SK-N-SH treated with all-trans-retinoic acid at 6 μM for 48 hours (cell line): Measurements from ENCODE around the gene IP6K2.

Source experiments
- ATAC-seq: fragments of 200-7000 bp; cut with Tn5 transposase; 3 replicates; pipeline ENCODE4 v1.9.1; 2020; ENCODE audit warnings: mild to moderate bottlenecking, moderate library complexity
- ARNTL ChIP-seq: fragments of 450-650 bp; formaldehyde crosslinking; IDR thresholded peaks from 2 replicates; pipeline ENCODE4 v1.5.0; 2020; ENCODE audit warnings: low read depth, mild to moderate bottlenecking, moderate library complexity, borderline replicate concordance
- BACH2 ChIP-seq: fragments of 250-450 bp; sonication (Bioruptor Pico); IDR thresholded peaks from 2 replicates; pipeline ENCODE4 v1.9.0; 2021; ENCODE audit warnings: mild to moderate bottlenecking, borderline replicate concordance
- CSDC2 ChIP-seq: fragments of 250-450 bp; sonication (Bioruptor Pico); IDR thresholded peaks from 2 replicates; pipeline ENCODE4 v1.5.0; 2020; ENCODE audit warnings: mild to moderate bottlenecking, moderate library complexity
- GLIS3 ChIP-seq: fragments of 250-450 bp; sonication (Bioruptor Pico); IDR thresholded peaks from 2 replicates; pipeline ENCODE4 v1.5.0; 2020; ENCODE audit warnings: mild to moderate bottlenecking, moderate library complexity
- ISL1 ChIP-seq: fragments of 250-450 bp; sonication (Bioruptor Pico); IDR thresholded peaks from 2 replicates; pipeline ENCODE4 v2.1.2; 2022; ENCODE audit warnings: mild to moderate bottlenecking, moderate library complexity
- PPARA ChIP-seq: fragments of 250-450 bp; sonication (Bioruptor Pico); IDR thresholded peaks from 2 replicates; pipeline ENCODE4 v1.5.0; 2020; ENCODE audit warnings: mild to moderate bottlenecking, borderline replicate concordance
- RARB ChIP-seq: fragments of 250-450 bp; sonication (Bioruptor Pico); IDR thresholded peaks from 2 replicates; pipeline ENCODE4 v1.8.0; 2021; ENCODE audit warnings: mild to moderate bottlenecking, moderate library complexity
- SNAI2 ChIP-seq: fragments of 250-450 bp; sonication (Bioruptor Pico); IDR thresholded peaks from 2 replicates; pipeline ENCODE4 v1.5.0; 2020; ENCODE audit warnings: mild to moderate bottlenecking, moderate library complexity
- TCF4 ChIP-seq: fragments of 250-450 bp; sonication (Bioruptor Pico); IDR thresholded peaks from 2 replicates; pipeline ENCODE4 v1.8.0; 2021; ENCODE audit warnings: mild to moderate bottlenecking, moderate library complexity, borderline replicate concordance
- TOX ChIP-seq: fragments of 250-450 bp; sonication (Bioruptor Pico); IDR thresholded peaks from 2 replicates; pipeline ENCODE4 v1.8.0; 2021; ENCODE audit warnings: mild to moderate bottlenecking, moderate library complexity, borderline replicate concordance
- ZFP3 ChIP-seq: fragments of 250-450 bp; sonication (Bioruptor Pico); IDR thresholded peaks from 2 replicates; pipeline ENCODE4 v1.5.0; 2020; ENCODE audit warnings: mild to moderate bottlenecking, moderate library complexity
- ZFP30 ChIP-seq: fragments of 450-650 bp; formaldehyde crosslinking; IDR thresholded peaks from 2 replicates; pipeline ENCODE4 v1.5.0; 2022; ENCODE audit warnings: mild to moderate bottlenecking, moderate library complexity
- ZNF565 ChIP-seq: fragments of 450-650 bp; formaldehyde crosslinking; conservative IDR thresholded peaks from 2 replicates; pipeline ENCODE4 v1.5.0; 2020; ENCODE audit warnings: low read depth, mild to moderate bottlenecking, moderate library complexity
- ZNF70 ChIP-seq: fragments of 450-650 bp; formaldehyde crosslinking; IDR thresholded peaks from 2 replicates; pipeline ENCODE4 v1.5.0; 2020; ENCODE audit warnings: mild to moderate bottlenecking, moderate library complexity
- ZNF8 ChIP-seq: fragments of 450-650 bp; formaldehyde crosslinking; IDR thresholded peaks from 2 replicates; pipeline ENCODE4 v1.5.0; 2020; ENCODE audit warnings: mild to moderate bottlenecking, moderate library complexity
- TF ChIP-seq, protein P1 (sequence below): fragments of 250-450 bp; sonication (Bioruptor Pico); IDR thresholded peaks from 2 replicates; pipeline ENCODE4 v1.5.1; 2020; ENCODE audit warnings: low read depth, mild to moderate bottlenecking, moderate library complexity
- TF ChIP-seq, protein P2 (sequence below): fragments of 250-450 bp; sonication (Bioruptor Pico); IDR thresholded peaks from 2 replicates; pipeline ENCODE4 v1.8.0; 2021; ENCODE audit warnings: low read depth, mild to moderate bottlenecking, moderate library complexity, borderline replicate concordance
- TF ChIP-seq, protein P3 (sequence below): fragments of 250-450 bp; sonication (Bioruptor Pico); IDR thresholded peaks from 2 replicates; pipeline ENCODE4 v1.5.0; 2020; ENCODE audit warnings: mild to moderate bottlenecking, moderate library complexity

The IP6K2 gene

DNA sequence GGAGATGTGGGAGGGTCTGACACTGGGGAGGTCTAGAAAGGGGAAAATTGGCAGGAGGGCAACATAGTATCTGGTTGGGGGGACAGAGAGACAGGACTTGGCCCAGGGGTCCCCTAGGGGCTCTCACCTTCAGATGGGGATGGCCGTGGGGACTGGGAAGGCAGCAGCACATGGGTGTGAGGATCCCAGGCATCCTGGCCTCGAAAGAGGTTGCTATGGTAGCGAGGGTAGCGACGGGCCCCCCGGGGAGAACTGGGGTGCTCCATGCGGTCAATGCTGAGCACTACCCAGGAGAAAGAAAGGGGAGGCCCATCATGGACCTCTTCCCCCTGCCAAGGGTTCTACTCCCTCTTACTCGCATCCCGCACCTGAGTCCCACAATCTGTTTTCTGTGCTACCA, 69.3 kb downstream of the IP6K2 start (continued):
- TF ChIP-seq, protein P1, sequence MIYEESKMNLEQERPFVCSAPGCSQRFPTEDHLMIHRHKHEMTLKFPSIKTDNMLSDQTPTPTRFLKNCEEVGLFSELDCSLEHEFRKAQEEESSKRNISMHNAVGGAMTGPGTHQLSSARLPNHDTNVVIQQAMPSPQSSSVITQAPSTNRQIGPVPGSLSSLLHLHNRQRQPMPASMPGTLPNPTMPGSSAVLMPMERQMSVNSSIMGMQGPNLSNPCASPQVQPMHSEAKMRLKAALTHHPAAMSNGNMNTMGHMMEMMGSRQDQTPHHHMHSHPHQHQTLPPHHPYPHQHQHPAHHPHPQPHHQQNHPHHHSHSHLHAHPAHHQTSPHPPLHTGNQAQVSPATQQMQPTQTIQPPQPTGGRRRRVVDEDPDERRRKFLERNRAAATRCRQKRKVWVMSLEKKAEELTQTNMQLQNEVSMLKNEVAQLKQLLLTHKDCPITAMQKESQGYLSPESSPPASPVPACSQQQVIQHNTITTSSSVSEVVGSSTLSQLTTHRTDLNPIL (CRISPR knock-in tag), result no peak
- TF ChIP-seq ZNF70 (CRISPR knock-in tag), result no peak
- TF ChIP-seq, protein P2, sequence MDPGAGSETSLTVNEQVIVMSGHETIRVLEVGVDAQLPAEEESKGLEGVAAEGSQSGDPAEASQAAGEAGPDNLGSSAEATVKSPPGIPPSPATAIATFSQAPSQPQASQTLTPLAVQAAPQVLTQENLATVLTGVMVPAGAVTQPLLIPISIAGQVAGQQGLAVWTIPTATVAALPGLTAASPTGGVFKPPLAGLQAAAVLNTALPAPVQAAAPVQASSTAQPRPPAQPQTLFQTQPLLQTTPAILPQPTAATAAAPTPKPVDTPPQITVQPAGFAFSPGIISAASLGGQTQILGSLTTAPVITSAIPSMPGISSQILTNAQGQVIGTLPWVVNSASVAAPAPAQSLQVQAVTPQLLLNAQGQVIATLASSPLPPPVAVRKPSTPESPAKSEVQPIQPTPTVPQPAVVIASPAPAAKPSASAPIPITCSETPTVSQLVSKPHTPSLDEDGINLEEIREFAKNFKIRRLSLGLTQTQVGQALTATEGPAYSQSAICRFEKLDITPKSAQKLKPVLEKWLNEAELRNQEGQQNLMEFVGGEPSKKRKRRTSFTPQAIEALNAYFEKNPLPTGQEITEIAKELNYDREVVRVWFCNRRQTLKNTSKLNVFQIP (CRISPR knock-in tag), result no peak
- no peak for TF ChIP-seq SNAI2 (CRISPR knock-in tag)
- no peak for TF ChIP-seq ARNTL (CRISPR knock-in tag)

DNA sequence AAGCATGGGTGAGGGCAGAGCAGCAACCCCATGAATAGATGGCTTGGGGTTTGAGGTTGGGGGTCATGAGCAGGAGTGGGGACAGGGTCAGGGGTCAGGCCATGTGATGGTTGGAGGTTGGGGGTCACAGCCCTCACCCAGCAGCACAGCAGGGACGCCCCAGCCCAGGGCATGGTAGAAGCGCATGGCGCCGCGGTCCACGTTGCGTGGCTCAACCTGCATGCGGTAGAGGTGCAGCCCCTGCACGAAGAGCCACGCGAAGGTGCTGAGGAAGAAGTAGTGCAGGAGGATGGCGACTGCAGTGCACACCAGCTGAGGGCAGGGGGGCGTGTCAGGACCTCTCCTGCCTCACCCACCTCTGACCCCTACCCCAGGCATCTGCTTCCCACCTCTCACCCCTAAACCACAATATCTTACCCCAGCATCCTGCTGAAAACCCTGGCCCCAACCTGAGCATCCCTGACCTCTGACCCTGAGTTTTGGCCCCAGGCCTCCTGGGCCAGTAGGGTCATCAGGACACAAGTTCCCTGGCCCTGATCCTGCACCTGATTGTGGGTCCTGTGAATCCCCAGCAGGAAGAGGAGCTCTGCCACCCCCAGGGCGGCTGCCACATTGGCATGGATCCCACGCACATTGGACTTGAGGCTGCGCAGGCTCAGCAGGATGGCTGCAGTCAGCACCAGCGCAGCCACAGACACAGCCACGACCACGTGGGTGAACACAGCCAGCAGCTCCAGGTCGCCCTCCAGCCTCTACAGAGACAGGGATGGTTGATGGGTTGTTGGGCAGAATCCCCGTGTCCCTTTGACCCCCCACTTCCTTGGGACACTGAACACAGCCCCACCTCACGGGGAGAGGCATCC, 71.9 kb downstream of the IP6K2 start:
- TF ChIP-seq, protein P1 (CRISPR knock-in tag), result no peak
- TF ChIP-seq ZNF70 (CRISPR knock-in tag), result no peak
- TF ChIP-seq ISL1 (CRISPR knock-in tag), result no peak
- no peak for TF ChIP-seq TOX
- TF ChIP-seq TCF4, result no peak
- no peak for TF ChIP-seq PPARA (CRISPR knock-in tag)
- no peak for TF ChIP-seq BACH2 (CRISPR knock-in tag)
- TF ChIP-seq, protein P3, sequence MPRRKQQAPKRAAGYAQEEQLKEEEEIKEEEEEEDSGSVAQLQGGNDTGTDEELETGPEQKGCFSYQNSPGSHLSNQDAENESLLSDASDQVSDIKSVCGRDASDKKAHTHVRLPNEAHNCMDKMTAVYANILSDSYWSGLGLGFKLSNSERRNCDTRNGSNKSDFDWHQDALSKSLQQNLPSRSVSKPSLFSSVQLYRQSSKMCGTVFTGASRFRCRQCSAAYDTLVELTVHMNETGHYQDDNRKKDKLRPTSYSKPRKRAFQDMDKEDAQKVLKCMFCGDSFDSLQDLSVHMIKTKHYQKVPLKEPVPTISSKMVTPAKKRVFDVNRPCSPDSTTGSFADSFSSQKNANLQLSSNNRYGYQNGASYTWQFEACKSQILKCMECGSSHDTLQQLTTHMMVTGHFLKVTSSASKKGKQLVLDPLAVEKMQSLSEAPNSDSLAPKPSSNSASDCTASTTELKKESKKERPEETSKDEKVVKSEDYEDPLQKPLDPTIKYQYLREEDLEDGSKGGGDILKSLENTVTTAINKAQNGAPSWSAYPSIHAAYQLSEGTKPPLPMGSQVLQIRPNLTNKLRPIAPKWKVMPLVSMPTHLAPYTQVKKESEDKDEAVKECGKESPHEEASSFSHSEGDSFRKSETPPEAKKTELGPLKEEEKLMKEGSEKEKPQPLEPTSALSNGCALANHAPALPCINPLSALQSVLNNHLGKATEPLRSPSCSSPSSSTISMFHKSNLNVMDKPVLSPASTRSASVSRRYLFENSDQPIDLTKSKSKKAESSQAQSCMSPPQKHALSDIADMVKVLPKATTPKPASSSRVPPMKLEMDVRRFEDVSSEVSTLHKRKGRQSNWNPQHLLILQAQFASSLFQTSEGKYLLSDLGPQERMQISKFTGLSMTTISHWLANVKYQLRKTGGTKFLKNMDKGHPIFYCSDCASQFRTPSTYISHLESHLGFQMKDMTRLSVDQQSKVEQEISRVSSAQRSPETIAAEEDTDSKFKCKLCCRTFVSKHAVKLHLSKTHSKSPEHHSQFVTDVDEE (CRISPR knock-in tag), result no peak
- TF ChIP-seq SNAI2 (CRISPR knock-in tag), result no peak
- no peak for TF ChIP-seq CSDC2 (CRISPR knock-in tag)
- no peak for TF ChIP-seq ZNF565 (CRISPR knock-in tag)
- no peak for TF ChIP-seq ZFP3
- TF ChIP-seq ZFP30 (CRISPR knock-in tag), result no peak
- ATAC-seq, result no peak

DNA sequence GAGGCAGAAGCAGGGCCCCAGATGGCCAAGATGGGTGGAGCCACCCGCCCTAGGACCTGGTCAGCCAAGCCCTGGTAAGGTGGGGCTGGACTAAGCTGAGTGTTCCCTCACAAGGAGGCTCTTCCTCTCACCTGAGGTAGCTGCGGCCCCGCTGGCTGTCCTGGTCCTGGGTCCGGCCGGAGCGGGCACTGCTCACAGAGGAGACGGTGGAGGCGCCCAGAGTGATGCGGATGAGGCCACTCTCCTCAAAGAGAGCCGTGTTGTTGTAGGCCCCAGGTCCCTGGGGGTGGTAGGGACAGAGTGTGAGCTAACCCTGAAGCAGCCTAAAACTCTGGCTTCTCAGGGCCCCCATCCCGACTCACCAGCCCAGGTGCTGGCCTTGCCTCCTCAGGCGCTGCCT, 74.4 kb downstream of the IP6K2 start:
- ATAC-seq, result no peak
- TF ChIP-seq, protein P3 (CRISPR knock-in tag), result no peak
- TF ChIP-seq ZNF8 (CRISPR knock-in tag) (no peak), ZFP30 (CRISPR knock-in tag) (no peak), ZFP3 (no peak), GLIS3 (CRISPR knock-in tag) (no peak)

DNA sequence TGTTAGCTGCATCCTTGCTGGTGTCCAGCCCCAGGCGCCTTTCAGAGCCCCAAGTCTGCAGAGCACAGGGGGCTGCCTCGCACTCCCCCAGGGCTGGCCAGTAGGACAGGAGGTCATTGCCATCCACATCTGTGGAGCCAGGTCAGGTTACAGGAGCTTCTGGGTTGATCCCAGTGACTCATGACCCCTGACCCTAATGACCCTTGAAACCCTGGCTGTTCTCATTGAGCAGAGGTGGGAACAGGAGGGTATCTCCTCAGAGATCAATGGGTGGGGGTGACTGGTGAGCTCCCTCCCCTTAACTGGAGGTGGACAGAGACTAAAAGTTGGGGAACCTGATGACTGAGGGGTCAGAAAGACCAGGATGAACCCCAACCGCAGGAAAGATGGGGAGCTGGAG, 75.6 kb downstream of the IP6K2 start:
- no peak for ATAC-seq
- no peak for TF ChIP-seq TOX
- no peak for TF ChIP-seq CSDC2 (CRISPR knock-in tag)
- TF ChIP-seq, protein P3 (CRISPR knock-in tag), result no peak
- TF ChIP-seq RARB (CRISPR knock-in tag), result no peak
- TF ChIP-seq, protein P2 (CRISPR knock-in tag), result no peak
- TF ChIP-seq, protein P1 (CRISPR knock-in tag), result no peak
